ENCODE data around the gene AQP10.
"Not testable (repeated sequence)": the region's sequence is repeated elsewhere in the genome, so short reads cannot be mapped to it uniquely, and the experiment has no call there.

AQP10 gene

DNA sequence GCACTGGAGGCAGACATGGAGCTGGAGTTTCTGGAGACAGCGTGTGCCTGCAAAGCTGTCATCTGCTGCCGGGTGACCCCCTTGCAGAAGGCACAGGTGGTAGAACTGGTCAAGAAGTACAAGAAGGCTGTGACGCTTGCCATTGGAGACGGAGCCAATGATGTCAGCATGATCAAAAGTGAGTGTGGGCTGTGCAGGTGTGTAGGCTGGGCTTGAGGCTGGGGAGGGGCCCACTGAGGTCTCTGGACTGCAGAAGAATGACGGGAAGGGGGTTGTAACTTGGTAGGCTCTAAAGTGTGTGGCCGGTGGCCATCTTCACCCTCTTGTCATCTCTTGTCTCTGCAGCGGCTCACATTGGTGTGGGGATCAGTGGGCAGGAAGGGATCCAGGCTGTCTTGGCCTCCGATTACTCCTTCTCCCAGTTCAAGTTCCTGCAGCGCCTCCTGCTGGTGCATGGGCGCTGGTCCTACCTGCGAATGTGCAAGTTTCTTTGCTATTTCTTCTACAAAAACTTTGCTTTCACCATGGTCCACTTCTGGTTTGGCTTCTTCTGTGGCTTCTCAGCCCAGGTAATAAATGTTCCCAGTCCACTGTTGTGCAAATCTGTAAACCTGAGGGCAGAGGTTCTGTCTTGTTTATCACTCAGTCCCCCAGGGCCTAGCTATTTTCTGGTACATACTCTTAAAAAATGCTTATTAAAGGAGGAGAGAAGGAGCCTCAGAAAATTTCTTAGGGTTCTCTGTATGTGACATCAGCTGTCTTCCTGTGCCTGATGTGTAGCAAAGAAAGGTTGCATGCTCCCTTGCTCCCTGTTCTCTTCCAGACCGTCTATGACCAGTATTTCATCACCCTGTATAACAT lies 24.3 kb downstream of the AQP10 start:
- DNase-seq (ENCODE audit: low read depth in 2 of 2) = peak; percentile 55 to 71

DNA sequence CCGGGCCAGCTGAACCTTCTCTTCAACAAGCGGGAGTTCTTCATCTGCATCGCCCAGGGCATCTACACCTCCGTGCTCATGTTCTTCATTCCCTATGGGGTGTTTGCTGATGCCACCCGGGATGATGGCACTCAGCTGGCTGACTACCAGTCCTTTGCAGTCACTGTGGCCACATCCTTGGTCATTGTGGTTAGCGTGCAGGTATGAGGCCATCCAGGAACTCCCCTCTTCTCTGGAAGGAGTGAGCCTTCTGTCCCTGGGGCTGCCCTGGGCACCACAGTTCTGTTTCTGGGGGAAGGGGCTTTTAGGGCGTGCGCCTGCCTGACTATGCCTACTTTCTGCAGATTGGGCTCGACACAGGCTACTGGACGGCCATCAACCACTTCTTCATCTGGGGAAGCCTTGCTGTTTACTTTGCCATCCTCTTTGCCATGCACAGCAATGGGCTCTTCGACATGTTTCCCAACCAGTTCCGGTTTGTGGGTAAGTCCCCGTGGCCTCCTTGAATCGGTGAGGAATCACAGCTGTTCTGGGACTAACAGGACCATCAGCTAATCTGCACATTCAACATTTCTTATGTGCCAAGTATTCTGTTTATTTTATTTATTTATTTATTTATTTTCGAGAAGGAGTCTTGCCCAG lies 25.5 kb downstream of the AQP10 start:
- DNase-seq (ENCODE audit: low read depth in 2 of 2) = no peak

DNA sequence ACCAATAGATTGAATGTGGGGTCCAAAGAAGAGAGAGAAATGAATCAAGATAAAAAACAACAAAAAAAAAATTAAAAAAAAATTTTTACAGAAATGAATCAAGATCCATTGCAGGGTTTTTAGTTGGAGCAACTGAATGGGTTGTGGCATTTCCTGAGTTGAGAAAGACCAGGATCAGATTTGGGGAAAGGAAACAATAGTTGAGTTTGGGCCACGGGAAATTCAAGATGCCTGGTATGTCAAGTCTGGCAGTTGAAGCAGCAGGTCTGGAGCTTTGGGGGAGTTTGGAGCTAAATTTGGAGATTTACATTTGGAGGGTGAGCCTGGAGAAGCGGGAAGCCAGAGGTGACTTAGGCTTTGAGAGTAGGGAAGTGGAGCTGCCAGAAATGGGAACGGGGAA lies 27.1 kb downstream of the AQP10 start:
- no peak for DNase-seq (ENCODE audit: low read depth in 2 of 2)

DNA sequence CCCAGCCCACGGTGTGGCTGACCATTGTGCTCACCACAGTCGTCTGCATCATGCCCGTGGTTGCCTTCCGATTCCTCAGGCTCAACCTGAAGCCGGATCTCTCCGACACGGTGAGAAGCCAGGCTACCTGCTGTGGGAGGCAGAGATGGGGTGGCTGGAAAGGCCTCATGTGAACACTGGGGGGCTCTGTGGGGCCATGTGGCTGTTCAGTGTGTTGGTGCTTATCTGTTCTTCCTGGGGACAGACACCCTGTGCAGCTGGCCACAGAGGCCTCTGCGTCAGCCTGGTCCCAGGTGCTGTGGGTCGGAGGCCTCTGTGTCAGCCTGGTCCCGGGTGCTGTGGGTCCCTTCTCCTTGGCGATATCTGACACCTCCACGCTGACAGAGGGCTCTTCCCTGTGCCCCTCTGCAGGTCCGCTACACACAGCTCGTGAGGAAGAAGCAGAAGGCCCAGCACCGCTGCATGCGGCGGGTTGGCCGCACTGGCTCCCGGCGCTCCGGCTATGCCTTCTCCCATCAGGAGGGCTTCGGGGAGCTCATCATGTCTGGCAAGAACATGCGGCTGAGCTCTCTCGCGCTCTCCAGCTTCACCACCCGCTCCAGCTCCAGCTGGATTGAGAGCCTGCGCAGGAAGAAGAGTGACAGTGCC lies 27.7 kb downstream of the AQP10 start:
- DNase-seq (ENCODE audit: low read depth in 2 of 2) = no peak

DNA sequence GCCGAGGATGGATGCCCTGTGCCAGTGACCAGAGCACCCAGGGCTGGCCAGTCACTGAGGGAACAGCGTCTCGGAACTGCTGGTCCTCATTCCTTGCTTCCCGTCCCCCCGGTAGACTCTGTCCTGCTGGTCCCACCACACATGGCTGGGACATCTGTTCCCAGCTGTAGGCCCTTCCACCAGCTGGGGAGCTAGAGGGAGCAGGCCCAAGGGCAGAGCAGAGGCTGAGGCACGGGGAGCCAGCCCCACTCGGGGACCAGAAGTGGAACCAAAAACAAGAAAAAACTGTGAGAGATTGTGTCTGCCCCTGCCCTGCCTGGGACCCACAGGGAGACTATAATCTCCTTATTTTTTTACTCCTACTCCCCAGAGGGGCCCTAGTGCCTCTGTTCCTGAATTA lies 28.2 kb downstream of the AQP10 start:
- no peak for DNase-seq (ENCODE audit: low read depth in 2 of 2)

DNA sequence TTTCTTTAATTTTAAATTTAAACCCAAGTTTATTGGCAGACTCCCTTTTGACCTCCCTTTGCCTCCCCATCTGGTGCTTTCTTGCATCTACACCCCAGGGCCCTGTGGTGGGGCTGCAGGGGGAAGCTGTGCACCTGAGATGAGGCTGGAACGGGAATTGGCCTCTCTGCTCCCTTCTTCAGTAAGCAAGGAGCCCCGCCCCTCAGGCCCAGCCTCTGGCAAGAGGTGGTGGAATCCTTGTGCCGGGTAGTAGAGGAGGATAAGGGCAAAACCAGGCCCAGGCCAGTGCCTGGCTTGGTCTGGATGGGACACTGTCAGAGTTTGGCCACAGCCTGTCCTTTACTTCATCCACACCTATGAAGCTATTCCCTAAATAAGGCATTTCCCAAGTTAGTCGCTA lies 29.5 kb downstream of the AQP10 start:
- no peak for DNase-seq (ENCODE audit: low read depth in 2 of 2)

DNA sequence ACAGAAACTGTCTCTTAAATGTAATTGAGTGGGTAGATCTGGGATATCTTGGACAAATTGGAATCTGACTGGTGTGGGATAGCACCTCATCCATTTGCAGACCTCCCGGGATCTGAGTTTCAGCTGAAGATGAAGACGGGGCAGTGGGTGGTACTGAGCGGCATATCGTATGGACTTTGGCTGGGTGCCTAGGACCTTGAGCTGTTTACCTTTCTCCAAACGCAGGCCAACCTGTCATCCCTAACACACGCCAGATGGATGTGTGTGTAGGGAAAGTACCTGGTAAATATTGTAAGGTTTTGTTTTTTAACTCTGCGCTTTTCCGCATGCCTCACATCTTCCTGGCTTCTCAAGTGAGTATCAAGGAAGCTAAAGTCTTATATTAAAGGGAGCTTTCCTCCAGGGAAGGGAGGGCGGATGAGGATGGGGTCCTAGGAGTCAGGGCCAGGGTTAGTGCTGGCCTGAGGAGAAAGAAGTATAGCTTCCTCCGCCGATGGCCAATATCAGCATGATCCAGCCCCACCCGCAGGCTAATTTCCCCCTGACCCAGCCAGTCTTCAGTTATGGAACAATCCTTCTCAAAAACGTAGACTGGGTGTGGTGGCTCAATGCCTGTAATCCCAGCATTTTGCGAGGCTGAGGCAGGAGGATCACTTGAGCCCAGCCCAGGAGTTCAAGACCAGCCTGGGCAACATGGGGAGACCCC lies 30.6 kb downstream of the AQP10 start:
- no peak for DNase-seq (ENCODE audit: low read depth in 2 of 2)

DNA sequence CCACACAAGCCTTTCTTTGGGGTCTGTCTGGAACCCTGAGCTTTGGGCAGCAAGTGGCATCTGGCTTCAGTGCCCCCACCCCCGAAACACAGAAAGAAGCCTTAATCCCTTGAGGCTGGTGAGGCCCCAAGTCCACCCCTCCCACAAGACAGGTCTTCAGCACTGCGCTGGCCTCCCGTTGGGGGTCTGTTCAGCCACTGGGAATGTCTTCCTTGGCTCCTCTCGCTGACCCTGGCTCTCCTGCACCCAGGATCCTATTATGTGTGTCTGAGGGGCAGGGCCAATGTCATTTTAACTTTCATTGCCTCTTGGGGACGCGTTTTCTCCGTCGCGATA lies 31.3 kb downstream of the AQP10 start:
- no peak for DNase-seq (ENCODE audit: low read depth in 2 of 2)

DNA sequence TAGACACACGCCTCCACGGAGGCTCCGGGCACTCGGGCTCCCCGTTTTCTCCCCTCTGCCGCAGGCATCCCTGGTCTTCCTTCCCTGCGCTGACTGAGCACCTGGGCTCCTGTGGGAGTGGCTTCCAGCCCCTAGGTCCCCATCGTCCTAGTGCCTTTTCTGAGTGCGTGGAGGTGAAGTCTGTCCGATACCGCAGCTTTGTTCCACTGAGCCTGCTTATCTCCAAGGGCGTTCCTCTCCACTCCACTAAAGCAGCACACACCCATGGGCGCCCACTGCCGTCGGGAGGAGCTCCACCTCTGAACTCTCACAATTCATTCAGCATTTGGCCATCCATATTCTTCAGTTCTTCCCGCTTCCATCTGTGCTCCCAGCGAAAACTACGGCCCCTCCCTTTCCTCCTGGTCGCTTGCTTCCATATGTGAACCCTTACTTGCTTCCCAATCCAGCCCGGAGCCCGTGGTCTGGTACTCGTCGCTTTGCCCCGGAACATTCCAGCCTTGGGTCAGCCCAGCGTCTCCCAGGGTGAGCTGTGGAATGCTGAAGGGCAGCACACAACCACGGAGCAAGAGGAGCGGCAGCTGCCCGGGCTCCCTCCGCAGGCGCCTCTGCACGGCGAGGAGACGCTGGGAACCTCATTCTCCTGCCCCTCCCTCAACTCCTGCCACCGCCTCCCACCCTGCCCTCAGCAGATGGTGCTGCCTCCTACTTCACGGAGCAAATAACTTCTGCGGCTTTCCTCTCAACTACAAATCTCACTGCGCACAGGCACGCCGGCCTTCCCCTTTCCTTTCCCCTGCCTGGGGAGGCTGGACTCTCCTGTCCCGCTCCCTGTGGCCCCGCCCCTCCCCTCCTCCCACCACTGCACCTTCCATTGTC lies 31.9 kb downstream of the AQP10 start:
- peak in 1 of 2 donors; percentile 43 for DNase-seq (ENCODE audit: low read depth in 2 of 2)

DNA sequence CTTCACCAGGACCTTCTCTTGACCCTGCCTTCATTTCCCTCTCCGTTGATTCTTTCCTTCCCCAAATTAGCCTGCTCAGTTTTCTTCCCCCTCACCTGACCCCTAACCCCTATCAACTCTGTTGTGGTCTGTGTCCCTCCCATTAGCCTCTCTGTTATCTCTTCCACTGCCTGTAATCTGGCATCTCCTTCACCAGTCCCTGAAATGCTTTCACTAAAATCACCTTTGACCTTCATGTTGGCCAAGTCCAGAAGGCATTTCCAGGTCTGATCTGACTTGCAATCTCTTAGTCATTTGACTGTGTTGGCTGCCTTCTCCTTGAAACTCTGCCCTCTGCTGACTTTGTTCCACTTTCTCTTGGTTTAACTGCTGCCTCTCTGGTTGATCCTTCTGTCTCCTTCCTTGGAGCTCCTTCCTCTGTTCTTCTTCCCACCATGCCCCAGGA lies 32.6 kb downstream of the AQP10 start:
- DNase-seq (ENCODE audit: low read depth in 2 of 2) = no peak

DNA sequence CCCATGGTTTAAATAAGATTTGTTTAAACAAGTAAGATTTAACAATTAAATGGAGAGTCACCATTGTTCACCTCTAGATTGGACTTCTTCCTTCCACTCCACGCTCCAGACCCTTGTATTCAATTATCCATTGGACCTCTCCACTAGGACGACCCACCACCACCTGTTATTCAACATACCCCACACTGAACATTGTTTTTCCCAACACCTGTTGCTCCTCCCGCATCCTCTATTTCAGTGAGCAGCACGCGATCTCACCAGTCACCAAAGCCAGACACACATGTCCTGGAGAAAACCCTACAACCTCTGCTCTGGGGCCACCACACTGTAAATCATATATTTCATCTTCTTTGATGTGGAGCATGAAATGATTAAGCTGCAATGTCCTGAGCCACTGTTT lies 33.1 kb downstream of the AQP10 start:
- no peak for DNase-seq (ENCODE audit: low read depth in 2 of 2)

DNA sequence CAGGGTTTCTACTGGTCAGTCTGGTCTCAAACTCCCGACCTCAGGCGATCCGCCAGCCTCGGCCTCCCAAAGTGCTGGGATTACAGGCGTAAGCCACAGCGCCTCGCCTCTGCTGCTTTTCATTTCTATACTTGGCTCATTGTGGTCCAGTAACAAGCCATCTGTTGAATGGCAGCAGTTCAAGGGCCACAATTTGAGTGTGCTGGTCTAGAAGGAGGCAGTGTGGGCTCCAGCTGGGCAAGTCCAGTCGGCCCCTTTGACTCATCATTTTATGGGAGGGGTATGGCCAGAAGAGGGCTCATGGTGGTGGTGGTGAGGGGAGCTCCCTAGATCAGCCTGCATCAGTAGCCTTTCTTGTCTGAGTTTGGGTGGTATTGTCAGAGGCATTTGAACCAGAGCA lies 37.6 kb downstream of the AQP10 start:
- DNase-seq (ENCODE audit: low read depth in 2 of 2) = no peak

DNA sequence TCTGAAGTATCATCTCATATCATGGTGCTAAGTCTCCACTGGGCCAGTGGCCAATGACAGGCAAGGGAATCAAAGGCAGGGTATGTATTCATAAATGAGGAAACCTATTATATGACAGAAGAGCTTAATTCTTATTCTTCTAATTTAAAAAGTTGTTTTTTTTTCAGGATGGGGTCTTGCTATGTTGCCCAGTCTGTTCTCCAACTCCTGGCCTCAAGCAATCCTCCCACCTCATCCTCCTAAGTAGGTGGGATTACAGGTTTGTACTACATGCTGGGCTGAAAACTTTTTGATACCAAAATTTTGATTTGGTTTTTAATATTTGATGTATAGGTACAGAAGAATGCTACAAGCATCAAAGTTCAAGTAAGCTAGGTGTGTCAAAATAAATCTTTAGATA lies 39.4 kb downstream of the AQP10 start:
- DNase-seq (ENCODE audit: low read depth in 2 of 2) = no peak

DNA sequence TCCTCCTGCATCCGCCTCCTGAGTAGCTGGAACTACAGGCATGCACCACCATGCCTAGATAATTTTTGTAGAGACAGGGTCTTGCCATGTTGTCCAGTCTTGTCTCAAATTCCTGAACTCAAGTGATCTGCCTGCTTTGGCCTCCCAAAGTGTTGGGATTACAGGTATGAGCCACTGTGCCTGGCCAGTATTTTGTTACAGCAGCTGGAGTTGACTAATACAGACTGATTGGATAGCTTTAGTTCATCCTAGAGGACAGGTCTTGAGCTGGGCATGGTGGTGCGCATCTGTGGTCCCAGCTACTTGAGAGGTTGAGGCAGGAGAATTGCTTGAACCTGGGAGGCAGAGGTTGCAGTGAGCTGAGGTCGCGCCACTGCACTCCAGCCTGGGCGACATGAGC lies 40.0 kb downstream of the AQP10 start:
- not testable (repeated sequence) for DNase-seq (ENCODE audit: low read depth in 2 of 2)

DNA sequence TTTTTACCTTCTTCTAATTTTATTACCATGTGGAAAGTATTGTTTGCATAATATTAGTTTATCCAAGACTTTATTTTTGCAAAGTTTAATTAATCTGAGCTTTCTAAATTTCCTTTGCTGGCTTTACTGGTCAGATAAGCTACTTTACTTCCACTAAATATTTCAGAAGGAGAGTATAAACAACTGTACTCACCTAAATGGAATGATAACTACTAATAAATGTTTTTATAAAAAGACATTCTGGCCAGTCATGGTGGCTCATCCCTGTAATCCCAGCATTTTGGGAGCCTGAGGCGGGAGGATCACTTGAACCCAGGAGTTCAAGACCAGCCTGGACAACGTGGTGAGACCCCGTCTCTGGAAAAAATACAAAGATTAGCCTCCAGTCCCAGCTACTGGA lies 40.5 kb downstream of the AQP10 start:
- DNase-seq (ENCODE audit: low read depth in 2 of 2) = no peak

DNA sequence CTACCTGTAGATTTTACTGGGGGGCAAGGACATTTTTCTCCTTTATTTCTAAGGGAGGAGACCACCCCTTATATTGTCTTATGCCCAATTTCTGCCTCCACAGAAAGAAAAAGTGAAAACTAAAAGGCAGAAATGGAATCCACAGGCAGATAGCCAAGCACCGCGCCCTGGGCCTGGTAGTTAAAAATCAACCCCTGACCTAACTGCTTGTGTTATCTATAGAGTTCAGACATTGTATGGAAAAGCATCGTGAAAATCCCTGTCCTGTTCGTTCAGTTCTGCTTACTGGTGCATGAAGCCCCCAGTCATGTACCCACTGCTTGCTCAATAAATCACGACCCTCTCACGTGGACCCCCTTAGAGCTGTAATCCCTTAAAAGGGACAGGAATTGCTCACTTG lies 50.5 kb downstream of the AQP10 start:
- DNase-seq (ENCODE audit: low read depth in 2 of 2) = no peak

DNA sequence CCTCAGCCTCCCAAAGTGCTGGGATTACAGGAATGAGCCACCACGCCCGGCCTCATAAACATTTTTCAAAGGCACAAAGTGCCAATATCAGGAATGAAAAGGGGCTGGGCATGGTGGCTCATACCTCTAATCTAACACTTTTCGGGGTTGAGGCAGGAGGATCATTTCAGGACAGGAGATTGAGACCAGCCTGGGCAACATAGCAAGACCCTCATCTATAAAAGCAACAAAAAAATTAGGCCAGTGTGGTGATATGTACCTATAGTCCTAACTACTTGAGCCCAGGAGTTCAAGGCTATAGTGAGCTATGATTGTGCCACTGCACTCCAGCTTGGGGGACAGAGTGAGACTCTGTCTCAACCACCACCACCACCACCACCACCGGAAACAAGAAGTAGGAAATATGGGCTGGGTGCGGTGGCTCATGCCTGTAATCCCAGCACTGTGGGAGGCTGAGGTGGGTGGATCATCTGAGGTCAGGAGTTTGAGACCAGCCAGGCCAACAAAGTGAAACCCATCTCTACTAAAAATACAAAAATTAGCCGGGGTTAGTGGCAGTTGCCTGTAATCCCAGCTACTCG lies 53.0 kb downstream of the AQP10 start:
- not testable (repeated sequence) for DNase-seq (ENCODE audit: low read depth in 2 of 2)
